ENCODE results near the gene STK32A.
"Not testable (repeated sequence)": the region's sequence is repeated elsewhere in the genome, so short reads cannot be mapped to it uniquely, and the experiment has no call there.

Gene STK32A

DNA sequence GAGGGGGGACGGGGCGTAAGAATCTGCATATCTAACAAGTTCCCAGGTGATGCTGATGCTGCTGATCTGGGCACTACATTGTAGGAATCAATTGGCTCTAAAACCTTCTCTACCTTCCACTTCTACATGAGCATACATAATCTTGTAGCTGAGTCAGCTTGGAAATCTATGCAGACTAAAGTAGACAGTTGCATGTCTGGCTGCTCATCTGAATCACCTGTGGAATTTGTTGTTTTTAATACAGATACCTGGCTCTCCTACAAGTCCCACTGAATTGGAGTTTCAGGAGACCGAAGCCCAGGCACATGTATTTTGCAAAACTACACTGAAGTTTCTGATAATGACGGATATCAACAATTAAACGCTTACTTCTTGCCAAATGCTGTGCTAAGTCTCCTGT, 113.6 kb downstream of the STK32A start:
- DNase-seq = no peak

DNA sequence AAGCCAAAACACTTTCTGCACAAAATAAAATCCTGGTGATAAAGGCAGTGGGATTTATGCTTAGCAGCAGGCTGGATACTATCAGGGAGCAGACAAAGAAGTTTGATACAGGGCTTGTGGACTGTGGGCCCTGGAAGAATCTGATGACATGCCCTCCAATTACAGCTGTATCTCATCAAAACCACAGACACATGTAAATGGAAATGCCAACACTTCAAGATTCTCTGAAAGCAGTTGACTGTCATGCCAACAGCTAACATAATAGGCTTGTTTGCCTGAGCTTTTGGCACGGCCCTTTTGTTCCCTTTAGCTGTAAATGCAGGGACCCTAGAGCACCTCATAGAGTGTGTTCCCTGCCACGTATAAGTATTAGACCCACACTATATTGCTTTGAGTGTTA, 114.4 kb downstream of the STK32A start:
- no peak for DNase-seq

DNA sequence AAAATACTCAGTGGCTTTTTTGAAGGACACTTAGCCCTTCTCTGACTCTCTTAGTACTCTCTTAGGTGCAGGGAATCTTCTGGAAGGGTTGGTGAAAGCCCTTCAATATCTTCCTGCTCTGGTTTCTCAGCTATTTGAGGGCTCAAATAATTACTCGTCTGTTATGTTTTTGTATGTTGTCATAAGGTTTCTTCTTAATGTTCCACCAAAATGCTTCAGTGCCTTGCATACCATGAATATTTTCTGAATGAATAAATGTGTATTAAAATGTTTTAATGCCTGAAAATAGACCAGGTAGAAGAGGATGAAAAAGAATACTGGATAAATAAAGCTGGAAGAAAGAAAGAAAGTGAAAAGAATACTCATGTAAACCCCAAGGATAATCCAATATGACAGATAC, 124.3 kb downstream of the STK32A start:
- no peak for DNase-seq

DNA sequence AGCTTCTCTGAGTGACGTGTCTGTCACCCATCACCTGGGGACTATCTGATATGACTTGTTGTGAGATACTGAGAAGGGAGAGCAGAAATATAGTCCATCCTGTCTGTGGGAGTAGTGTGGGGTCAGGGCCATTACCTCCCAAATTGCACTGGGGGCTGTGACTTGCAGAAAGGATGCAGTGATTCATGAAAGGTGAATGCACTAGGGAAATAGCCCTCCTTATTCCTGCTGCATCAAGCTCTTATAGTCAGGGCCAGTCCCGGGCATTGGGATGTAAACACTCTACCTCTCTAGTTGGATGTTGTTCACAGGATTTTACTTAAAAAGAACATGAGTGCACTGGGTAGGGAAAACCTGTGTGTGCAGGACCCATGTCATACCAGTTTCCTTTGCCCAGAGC, 124.8 kb downstream of the STK32A start:
- no peak for DNase-seq

DNA sequence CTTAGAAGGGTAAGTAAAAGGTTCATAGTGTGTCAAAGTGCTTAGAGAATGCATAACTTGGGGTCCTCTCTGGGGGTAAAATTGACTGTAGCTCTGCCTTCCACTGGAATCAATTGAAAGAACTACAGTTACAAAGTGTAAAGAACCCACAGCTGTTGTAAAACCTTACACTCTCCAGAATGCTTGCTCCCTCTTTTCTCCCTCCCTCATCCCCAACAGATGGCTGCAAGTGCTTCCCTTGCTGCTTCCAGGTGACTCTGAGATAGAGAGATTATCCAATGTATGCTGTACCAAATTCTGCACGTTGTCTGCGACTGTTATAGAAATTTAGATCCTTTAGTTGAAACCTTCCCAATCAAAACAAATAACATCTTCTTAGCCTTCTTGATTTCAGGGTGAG, 126.0 kb downstream of the STK32A start:
- DNase-seq = no peak

DNA sequence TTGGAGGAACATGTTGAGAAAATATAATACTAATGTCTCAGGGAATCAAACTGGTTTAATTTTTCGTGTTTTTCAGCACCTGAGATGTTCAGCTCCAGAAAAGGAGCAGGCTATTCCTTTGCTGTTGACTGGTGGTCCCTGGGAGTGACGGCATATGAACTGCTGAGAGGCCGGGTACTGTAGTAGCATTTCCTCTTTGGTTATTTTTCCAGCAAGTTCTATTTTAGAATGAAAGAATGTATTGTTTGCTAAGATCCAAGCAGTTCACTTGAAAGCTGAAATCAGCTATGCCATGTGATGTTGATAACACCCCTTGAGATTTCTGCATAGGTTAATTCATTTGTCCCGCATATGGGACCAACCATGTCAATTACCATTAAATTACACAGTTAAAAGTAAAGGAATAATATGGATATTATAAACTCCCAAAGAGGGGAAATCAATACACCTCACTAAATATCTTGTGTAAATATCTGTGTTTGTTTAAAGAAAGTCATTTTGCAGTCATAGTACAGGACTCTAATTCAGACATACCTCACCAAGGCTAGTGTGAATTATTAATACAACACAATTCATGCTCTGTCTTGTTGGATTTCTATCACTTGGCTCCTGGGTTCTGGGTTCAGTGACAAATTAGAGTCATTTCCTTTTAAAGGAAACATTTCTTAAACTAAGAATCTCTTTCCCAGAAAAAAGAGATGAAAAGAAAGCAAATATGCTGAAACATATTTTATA, 126.8 kb downstream of the STK32A start:
- DNase-seq = no peak

DNA sequence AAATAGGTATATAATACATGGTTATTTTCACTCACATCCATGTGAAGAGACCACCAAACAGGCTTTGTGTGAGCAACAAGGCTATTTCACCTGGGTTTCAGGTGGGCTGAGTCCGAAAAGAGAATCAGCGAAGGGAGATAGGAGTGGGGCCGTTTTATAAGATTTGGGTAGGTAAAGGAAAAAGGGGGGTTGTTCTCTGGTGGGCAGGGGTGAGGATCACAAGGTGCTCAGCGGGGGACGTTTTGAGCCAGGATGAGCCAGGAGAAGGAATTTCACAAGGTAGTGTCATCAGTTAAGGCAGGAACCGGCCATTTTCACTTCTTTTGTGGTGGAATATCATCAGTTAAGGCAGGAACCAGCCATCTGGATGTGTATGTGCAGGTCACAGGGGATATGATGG, 132.6 kb downstream of the STK32A start:
- DNase-seq = not testable (repeated sequence)

DNA sequence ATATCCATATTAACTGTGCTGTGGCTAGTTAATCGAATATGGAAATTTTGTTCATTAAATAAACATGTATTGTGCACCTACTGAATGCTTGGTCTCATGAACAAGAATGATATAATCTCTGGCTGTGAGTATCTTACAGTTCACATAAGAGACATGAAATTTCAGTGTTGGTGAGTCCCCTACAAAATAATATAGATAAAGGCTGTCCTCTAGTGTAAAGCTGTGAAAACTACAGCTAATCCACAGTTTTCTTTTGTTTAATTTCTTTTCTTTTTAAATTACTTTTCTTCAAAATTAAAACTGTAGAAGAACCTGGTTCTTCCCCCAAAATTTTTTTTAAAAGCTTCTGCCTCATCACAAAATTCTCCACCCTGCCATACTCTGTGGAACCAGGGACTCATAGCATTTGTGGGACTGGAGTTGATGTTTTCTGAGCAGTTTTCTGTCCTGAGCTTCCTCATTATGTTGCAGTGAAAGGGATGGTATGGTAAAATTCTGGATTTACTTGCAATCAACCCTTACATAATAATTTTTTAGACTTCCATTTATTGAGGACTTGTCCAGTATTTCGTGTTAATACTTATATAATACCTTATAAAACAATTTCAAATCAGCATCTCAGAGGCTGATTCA, 135.0 kb downstream of the STK32A start:
- DNase-seq = no peak

DNA sequence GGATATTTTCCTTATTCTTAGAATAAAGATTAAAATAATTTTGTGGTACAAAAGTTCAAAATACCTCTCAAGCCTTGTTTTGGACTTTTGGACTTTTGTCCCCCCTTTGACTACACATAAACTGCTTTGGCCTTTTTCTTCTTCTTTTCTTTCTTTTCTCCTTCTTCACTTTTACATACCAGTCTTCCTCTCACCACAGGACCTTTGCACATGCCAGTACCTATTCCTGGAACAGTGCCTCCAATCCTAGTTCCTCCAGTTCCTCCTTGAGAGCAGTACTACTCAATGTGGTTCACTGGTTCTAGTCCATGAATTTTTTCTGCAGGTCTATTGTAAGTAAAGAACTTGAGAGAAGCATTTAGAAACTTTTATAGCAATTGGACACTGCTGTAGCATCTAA, 136.5 kb downstream of the STK32A start:
- no peak for DNase-seq

DNA sequence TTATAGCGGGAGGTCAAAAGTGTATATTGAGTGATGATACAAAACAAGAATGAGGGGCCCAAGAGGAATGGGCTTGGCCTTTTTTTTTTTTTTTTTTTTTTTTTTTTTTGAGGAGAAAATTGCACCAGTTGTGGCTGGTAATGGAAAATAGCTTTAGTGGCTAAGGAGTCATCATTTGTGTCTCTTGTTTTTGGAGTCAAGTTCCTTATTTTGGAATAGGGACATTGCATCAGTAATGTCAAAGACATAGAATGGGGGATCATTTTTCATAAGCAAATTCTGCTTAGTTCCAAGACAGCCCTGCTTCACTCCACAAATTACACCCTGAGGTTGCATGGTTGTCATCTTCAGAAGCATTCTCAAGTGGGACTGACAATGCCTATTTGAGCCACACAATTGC, 137.4 kb downstream of the STK32A start:
- DNase-seq = no peak

DNA sequence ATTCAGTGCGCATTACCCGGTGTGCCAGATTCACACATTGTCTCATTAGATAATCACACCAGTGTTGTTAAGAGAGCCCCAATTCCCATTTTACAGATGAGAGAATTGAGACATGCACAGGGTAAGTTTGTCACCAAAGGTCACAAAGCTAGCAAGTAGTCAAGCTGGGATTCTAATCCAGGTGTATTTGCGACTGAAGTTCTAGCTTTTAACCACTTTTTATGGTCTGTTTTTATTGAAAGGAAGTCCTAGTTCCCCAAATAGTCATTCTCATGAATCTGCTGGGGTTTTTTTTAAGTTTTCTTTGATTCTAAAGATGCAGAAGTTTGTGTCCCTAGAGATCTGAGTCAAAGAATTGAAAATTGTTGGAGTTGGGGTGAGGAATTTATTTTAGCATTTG, 138.5 kb downstream of the STK32A start:
- no peak for DNase-seq

DNA sequence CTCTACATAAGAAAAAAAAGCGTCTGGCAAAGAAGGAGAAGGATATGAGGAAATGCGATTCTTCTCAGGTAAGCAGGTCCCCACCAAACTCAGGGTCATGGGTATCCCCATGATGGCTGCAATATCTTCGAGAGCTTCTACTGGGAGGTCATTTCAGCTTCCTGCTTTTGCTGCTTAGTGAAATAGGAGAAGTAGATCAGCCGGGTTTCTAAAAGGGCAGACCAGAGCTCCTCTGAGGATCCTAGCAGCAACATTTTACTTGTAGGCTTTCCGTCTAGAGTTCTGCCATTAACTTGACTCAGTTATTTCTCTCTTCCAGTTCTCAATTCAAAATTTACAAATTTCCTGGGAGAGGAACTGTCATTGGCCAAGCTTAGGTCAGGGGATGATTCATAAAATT, 140.3 kb downstream of the STK32A start:
- no peak for DNase-seq

DNA sequence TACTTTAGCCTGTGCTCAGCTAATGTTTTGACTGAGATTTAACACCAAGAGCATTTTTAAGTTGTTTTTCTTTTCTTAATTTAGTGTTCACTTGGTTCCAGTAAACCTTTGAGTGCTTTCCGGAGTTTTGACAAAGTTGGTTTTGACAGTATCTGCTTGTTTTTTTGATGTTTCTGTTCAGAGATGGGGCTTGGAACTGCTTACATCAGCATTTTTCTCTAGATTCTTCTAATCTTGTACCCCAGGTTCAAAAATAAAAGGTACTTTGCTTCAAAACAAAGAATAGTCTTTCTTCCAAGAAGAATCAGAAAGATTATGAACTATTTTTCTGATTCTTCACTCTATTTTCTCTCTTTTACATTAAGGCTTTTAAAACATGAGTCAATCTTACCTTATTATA, 142.9 kb downstream of the STK32A start:
- DNase-seq = no peak

DNA sequence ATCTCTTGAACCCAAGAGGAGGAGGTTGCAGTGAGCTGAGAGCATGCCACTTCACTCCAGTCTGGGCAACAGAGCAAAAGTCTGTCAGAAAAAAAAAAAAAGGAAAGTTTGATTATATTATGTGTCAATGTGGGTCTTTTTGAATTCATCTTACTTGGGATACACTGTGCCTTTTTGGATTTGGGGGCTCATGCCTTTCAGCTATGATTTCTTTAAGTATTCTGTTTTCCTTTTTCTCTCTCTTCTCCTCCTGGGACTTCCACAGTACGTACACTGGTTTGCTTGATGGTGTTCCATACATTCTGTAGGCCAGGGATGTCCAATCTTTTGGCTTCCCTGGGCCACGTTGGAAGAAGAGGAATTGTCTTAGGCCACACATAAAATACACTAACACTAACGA, 146.7 kb downstream of the STK32A start:
- no peak for DNase-seq

DNA sequence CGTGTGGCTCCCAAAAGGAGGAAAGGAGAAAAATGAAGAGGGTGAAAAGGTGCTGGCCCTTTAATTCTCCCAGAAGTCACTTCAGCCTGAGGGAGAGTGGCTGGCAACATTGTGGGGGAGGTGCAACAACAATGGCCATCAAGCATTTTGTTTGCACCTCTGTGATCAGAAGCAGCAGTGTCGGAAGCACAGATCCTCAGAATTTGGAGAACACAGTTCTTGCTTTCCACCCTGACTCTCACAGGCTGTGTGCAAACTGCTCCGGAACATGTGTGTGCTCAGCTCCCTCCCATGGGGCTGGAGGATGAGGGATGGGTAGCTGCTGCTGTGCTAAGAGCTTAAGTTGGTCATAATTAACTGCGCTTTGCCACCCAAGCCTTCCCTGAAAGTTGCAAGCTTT, 147.9 kb downstream of the STK32A start:
- DNase-seq = no peak

DNA sequence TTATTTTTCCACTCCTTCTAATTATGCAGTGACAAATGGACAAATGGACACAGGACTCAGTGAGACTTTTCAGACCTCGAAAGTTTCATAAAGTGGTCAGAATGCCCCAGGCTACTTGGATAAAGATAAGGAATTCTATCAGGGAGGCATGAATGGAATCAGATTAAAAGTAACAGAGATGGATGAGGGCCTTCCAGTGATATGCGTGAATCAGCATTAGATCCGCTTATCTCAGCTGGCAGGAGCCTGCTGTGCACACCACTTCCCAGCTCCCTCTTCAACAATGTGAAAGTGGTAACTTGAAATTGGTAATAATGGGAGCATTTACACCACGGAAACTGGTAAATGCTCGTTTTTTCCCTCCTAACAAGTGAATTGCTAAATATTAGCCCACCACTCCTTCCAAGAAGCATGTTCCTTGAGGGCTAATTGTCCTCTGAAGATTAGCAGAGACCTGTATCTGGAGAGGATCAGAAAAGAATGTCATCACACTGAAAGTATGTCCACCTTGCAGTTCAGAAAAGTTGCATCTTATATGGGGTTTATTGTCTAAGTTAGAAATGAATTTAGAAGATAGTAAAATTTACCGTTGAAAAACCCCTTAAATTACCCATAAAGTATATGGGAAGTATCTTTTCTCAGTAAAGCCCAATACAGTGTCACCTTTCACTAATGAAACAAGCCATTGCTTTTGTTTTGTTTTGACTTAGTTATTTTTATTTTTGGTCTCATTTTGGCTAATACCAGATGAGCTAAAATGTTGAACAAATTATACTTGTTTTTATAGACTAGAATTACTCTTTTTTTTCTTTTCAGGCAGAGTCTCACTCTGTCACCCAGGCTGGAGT, 149.7 kb downstream of the STK32A start:
- no peak for DNase-seq

DNA sequence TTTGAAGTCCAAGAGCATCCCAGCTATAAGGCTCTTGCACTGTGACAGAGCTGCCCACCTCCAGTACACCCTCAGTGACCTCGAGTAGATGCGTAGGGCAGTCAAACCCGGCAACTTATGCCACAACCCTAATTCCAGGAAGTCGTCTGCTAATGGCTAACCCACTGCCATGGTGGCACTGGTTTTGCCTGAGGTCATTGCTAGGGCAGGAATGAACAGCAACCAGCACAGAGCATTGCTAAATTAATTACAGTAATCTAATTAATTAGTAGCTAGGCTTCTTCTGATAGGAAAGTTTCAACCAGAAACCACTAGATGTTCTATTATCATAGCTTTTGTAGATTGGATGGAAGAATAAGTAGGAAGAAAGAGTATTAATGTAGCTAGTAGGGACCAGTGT, 152.3 kb downstream of the STK32A start:
- no peak for DNase-seq

DNA sequence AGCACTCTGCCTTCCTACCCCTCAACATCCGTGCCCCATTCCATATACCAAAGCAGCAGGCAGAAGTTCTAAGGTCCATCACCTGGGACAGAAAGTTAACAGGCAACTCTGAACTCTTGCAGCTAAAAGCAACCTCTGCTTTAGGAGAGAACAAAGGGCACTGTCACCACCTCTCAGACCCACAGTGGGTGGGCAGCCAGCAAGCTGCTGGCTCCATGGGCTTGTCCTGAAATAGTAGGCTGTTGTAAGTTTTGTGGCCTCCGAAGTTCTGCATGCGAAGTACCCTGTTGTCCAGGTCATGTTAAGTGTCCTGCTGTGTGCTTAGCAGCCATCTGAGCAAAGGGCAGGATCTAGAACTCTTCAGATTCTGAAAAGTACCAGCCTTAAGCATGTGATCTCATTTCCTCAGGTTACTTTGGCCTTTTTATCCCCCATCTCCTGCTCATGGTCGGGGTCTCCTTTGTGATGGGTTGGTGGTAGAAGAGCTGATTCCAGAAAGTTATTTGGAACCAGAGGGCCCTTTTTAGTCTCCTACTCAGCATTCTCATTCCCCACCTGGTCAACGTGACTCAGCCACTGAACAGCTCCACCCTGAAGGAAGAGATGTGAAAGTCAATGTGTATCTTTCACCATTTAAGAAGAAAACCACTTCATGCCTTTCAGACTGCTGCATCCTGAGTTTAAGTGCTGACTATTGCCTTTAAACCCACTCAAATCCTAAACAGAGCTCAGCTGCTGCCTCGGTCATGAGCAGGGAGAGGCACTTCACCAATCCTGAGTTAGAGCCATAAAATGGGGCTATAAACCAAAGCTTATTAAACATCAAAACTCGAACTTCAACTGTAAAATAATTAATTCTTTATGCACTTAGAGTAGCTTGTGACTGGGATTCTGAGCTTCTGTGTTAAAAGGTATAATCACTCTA, 153.6 kb downstream of the STK32A start:
- no peak for DNase-seq

DNA sequence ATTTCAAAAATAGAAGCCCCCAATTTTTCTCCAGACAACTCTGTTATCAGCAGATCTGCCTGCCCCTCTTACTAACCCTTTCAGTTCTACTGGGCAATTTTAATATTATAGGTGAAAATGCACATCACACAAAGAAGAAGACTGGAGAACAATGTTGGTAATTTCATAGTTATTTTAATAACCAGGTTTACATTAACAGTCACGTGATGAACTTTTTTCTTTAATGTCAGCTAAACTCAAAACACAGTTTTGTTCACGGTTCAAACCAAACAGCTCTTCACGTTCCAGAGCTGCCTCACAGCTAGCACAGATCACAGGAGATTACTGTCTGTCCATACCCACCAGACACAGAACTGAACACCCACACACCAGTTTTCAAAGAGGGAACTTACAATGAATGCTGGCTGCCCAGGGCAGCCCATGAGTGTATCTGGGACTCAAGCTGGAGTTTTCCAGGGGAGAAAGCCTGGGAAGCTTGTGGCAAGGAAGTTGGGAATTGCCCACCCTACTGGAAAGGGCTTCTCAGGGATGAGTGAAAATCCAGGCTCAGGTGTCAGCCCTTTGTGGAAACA, 155.9 kb downstream of the STK32A start:
- DNase-seq = no peak

DNA sequence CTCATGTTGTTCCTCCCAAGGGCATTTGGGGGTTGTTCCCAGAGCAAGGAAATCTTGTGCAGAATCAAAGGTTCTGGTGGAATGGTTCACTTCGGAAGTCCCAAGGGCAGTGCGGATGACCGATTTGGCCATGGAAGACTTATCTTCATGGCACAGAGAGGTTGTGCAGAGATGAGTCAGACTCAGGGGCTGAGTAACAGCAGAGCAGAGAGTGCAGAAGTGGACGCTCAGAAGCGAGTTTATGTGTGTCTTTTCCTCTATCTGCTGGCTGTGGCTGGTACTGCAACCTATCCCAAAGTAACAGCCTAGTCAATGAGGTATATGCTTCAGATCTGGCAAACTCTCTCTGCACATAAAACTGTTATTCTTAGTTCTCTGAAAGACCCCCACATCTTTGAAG, 157.0 kb downstream of the STK32A start:
- DNase-seq = no peak

DNA sequence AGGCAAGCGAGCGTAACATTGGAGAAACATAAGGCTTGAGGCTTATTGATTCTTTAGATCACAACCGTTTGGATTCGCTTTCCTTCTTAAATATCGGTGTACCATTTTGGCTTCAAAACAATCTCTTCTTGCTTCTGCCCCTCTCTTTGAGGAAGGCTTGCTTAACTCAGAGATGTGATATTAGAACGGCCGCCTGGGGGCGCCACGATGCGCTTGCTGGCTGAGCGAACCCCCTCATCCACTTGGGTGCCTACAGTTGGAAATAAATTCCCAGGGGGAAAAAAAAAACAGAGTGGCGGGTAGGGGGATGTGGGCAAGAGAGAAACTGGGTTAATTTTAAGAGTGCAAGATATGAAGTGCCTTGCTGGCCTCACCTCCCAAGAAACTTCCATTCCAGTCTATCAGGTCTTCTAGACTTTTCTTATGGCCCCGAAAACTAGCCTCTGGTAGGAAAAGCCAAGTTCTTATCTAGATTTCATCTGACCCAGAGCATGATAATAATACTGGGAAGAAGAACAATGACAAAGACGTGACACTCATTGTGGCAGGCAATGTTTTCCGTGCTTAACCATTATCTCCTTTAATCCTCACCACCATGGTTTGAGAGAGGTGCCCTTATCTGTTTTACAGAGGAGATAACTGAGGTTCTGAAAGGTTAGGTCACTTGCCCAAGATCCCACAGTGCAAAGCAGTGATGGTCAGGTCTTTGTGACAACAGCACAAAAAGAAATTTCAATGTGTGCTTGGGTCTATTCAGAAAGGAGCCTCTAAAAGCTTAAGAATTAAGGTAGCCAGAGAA, 159.2 kb downstream of the STK32A start:
- no peak for DNase-seq

All from CD4-positive, alpha-beta T cell treated with Interleukin-17A for 1 hour (primary cell).